HG03064 (cell line): ENCODE results near the gene CCR9.

Experiments used
- ATAC-seq: cut with Tn5 transposase; IDR thresholded peaks from one replicate; pipeline ENCODE4 v1.9.1; 2021; ENCODE audit warnings: low read depth; ENCODE audit not compliant: unreplicated experiment

The CCR9 gene

DNA sequence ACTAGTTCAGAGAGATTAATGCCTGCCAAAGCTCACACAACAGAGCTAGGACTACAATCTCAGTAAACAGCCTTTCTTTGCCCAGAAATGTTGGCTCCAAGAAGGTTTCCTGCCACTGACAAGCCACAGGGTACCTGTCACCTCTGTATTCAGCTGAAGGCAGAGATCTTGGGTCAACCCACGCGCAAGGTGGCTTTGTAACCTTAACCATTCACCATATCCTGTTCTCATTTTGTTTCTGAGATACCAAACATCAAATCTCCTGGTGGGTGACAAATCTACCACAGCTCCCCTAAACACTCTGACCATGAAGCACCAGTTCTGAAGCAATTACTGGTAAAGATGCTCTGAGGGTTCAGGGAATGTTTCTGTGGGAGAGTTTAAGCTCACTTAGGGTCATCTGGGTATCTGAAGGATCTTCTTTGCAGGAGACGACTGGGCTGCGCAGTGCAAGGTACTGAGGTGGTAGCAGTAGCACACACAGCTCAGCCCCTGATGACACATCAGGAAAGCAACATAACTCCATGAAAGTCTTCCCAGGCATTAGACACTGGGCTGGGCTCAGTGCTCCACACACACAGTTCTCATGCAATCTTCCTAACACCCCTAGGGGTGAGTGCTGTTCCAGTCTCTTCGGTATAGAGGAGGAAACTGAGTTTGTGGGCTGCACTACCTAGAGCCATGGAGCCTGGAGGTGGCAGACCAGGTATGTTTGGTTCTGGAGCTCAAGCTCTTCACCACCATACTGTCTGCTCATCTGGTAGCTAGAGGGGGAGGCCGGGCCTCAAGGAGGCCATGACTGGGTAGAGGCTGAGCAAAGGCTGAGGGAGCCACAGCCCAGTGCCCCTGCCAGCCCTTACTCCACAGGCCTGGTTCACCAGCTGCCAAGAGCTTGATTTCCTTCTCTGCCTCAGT, 64.6 kb downstream of the CCR9 start:
- ATAC-seq: no peak

DNA sequence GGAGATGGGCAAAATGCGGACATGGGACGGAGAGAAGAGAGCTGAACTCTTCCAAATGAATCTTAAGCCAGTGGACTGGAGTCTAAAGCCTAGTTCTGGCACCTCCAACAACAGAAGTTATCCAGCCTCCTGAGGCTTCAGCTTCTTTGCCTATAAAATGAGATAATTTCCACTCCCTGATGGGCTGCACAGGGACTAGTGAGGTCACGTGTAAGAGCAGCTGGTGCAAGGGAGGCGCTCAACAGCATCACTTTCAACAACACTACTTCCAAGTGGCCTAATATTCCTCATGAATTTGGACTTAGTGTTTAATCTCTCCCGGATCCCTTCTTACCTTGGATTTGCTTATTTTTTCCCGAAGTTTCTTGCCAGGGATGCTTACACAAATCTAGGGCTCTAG, 65.6 kb downstream of the CCR9 start:
- ATAC-seq: no peak

GRCh38 chr3:45952456-45952855, 66.1 kb downstream of the CCR9 start:
- ATAC-seq: no peak
